Common myeloid progenitor, CD34-positive (primary cell): ENCODE results near the gene ZPR1.
"Not testable (repeated sequence)": the region's sequence is repeated elsewhere in the genome, so short reads cannot be mapped to it uniquely, and the experiment has no call there.

ENCODE experiments used
- CTCF ChIA-PET: fragments of 350-600 bp; sonication (Branson Sonifier 250); formaldehyde crosslinking; loops from one replicate; lab custom pipeline; 2021; ENCODE audit warnings: antibody characterized with exemption; lab: Charles Lee
- POLR2A ChIA-PET: fragments of 350-600 bp; sonication (Branson Sonifier 250); formaldehyde crosslinking; loops from one replicate; lab custom pipeline; 2021; ENCODE audit warnings: antibody characterized with exemption; lab: Charles Lee
- DNase-seq, 3 donors: peaks; one replicate each; pipeline versions ENCODE4 v3.0.0 to v3.0.0-alpha.2; 2013
- H3K27ac ChIP-seq, 2 experiments: 1 replicate in 1 of 2; 2 replicates in 1 of 2; pipeline ENCODE4 v1.7.0; 2013; ENCODE audit warnings: inconsistent platforms in 2 of 2, low read length in 2 of 2, mild to moderate bottlenecking in 2 of 2, low read depth in 1 of 2, moderate library complexity in 1 of 2; ENCODE audit not compliant: severe bottlenecking in 2 of 2, insufficient read depth in 1 of 2, poor library complexity in 1 of 2
- H3K27me3 ChIP-seq, 5 experiments: replicated peaks in 2 of 5; 1 replicate in 3 of 5; 2 replicates in 2 of 5; pipeline versions ENCODE4 v1.6.1 to v1.7.0; 2013; ENCODE audit warnings: low read length in 4 of 5, mild to moderate bottlenecking in 2 of 5, moderate library complexity in 2 of 5, inconsistent platforms in 1 of 5; ENCODE audit not compliant: insufficient read depth in 5 of 5, control insufficient read depth in 4 of 5
- H3K36me3 ChIP-seq, 4 experiments: 1 replicate in 2 of 4; 2 replicates in 2 of 4; pipeline versions ENCODE4 v1.6.1 to v1.7.0; 2013; ENCODE audit warnings: low read length in 3 of 4, control low read depth in 1 of 4, mild to moderate bottlenecking in 1 of 4; ENCODE audit not compliant: control insufficient read depth in 4 of 4, insufficient read depth in 4 of 4
- H3K4me1 ChIP-seq, 4 experiments: 1 replicate in 3 of 4; 2 replicates in 1 of 4; pipeline versions ENCODE4 v1.6.1 to v1.7.1; 2013; ENCODE audit warnings: low read length in 3 of 4, mild to moderate bottlenecking in 3 of 4, control low read depth in 1 of 4, inconsistent platforms in 1 of 4, moderate library complexity in 1 of 4; ENCODE audit not compliant: control insufficient read depth in 4 of 4, insufficient read depth in 4 of 4; ENCODE audit errors: control extremely low read depth in 1 of 4
- H3K4me3 ChIP-seq, 7 experiments: 1 replicate in 4 of 7; 2 replicates in 3 of 7; pipeline versions ENCODE4 v1.5.1 to v1.7.0; 2013; ENCODE audit warnings: mild to moderate bottlenecking in 7 of 7, low read length in 6 of 7, moderate library complexity in 6 of 7, inconsistent platforms in 2 of 7, low read depth in 2 of 7, control low read depth in 1 of 7; ENCODE audit not compliant: insufficient read depth in 4 of 7, control insufficient read depth in 1 of 7; ENCODE audit errors: extremely low read depth in 1 of 7
- H3K9me3 ChIP-seq, 5 experiments: 1 replicate in 4 of 5; 2 replicates in 1 of 5; pipeline versions ENCODE4 v1.6.1 to v1.7.1; 2013; ENCODE audit warnings: low read length in 4 of 5, mild to moderate bottlenecking in 2 of 5, inconsistent platforms in 1 of 5, low read depth in 1 of 5, moderate library complexity in 1 of 5; ENCODE audit not compliant: control insufficient read depth in 4 of 5, insufficient read depth in 2 of 5; ENCODE audit errors: control extremely low read depth in 1 of 5
- WGBS: methylation state at CpG from one replicate; pipeline ENCODE4 v1.1.5; 2013; ENCODE audit not compliant: insufficient coverage; 5-methylcytosine and 5-hydroxymethylcytosine counted together

ZPR1 gene

DNA sequence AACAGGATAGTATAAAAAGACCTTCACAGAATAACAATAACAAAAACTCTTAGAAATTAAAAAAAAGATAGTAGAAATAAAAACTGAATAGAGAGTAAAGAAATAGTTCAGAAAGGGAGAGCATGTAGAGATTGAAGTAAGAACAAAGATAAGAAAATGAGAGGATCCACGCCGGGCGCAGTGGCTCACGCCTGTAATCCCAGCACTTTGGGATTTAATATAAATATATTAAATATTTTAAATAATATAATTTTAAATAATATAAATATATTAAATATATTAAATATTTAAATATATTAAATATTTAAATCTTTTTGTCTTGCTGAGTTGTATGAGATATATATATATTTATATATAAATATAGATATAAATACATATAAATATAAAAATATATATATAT, 24.3 kb upstream of the ZPR1 start:
- no CpG with 5 or more reads among the region's 4 CpGs for WGBS
- ChIA-PET CTCF (interaction anchor here (1.3 to 2.0 kb wide), 2 partner anchors 11 to 22 kb away, joined by 6 to 14 read pairs; partner anchors contain the start of genes APOA4 and APOA5), POLR2A (no interaction called here)
- H3K9me3 ChIP-seq, result no peaks in the 10 kb centered on the region
- no peaks in the 10 kb centered on the region for H3K4me1 ChIP-seq
- peaks cover 0 to 2% (median 0%) of the 10 kb centered on the region in 5 experiments for H3K27me3 ChIP-seq
- no peaks in the 10 kb centered on the region for H3K36me3 ChIP-seq
- H3K27ac ChIP-seq, result no peak overlapping the region
- DNase-seq, result no peak
- no peak overlapping the region for H3K4me3 ChIP-seq

GRCh38 chr11:116811194-116811593, 23.4 kb upstream of the ZPR1 start:
- 100% methylated on average over 2 of the region's 3 CpGs for WGBS
- Histone ChIP-seq H3K9me3 (no peaks in the 10 kb centered on the region), H3K27ac (no peak overlapping the region), H3K4me3 (no peak overlapping the region), H3K27me3 (peaks cover 0 to 2% (median 0%) of the 10 kb centered on the region in 5 experiments), H3K36me3 (no peaks in the 10 kb centered on the region), H3K4me1 (no peaks in the 10 kb centered on the region)
- ChIA-PET CTCF (no interaction called here), POLR2A (interaction anchor here (1.2 kb wide), 1 partner anchor 39 kb away, joined by 3 read pairs; no protein-coding TSS in a partner anchor)
- DNase-seq, result no peak

DNA sequence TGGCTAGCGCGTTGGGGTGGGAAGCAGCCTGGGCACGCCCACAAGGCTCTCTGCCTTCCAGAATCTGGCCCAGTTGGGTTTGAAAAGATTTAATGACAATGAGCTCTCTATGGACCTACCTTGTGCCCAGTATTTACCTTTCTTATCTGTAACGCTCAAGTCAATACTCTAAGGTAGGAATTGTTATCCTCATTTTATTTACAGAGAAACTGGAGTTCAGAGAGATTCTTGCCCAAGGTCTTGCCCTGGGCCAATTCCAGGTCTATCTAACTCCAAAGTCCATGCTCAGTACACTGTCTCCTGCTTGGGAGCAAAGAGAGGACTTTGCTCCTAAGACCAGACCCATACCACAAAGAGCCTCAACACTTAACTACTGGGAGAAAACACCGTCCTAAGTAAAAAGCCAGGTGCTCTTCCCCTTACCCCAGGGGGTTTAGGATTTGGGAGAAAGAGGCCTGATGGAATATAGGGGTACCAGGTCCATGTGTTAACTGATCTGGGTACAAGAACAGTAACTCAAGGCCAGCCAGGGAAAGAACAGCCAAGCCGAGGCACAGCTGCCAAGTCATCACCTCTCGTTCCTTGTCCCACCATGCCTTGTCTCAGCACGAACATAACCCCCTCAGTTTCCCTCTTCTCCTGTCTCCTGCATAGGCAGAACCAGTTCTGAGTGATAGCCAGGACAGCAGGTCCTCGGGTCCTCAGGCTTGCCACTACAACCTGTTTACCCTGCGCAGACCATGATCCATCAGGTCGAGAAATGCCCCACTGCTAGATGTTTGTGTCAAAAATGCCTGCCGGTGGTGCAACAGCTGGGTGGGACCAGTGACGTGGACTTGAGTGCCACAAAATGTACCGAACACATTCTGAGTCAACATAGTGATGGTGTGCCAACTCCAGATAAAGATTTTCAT, 20.7 kb upstream of the ZPR1 start:
- Histone ChIP-seq H3K9me3 (no peaks in the 10 kb centered on the region), H3K4me3 (no peak overlapping the region), H3K4me1 (no peaks in the 10 kb centered on the region), H3K27me3 (peaks cover 0 to 2% (median 0%) of the 10 kb centered on the region in 5 experiments), H3K27ac (no peak overlapping the region), H3K36me3 (no peaks in the 10 kb centered on the region)
- POLR2A ChIA-PET, result no interaction called here
- no peak for DNase-seq
- WGBS, result 92% methylated on average over 9 of the region's 14 CpGs
- CTCF ChIA-PET, result no interaction called here

DNA sequence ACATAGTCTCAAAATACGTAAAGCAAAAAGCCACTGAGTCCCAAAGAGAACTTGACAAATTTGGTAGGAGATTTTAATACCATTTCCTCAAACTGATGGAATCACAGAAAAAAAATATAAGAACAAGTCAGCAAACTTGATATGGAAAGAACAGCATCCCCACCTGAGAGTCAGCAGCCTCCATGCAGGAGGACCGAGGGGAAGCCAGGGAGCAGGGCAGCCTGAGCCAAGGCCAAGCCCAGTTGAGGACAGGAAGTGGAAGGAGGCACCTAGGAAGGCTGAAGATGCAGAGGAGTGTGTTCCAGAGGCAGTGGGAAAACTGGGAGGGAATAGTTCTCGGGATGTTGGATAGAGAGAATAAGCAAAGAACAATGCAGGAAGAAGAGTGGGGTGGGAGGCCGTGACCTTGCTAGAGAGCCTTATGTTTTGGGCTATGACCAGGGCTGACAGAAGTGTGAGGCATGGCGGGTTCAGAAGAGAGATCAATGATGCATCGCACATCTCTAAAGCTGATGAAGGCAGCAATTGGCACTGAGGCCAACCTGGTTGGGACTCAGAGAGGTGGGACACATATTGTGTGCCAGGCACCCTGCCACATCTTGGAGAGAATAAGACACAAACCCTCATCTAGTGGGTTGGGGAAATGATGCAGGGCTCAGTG, 19.9 kb upstream of the ZPR1 start:
- CTCF ChIA-PET, result interaction anchor here (1.1 kb wide), 1 partner anchor 28 kb away, joined by 4 read pairs; no protein-coding TSS in a partner anchor
- no peak overlapping the region for H3K27ac ChIP-seq
- no peak for DNase-seq
- WGBS, result 100% methylated on average over 3 of the region's 6 CpGs
- H3K36me3 ChIP-seq, result no peaks in the 10 kb centered on the region
- POLR2A ChIA-PET, result interaction anchor here (0.6 kb wide), 1 partner anchor 12 kb away, joined by 6 read pairs; no protein-coding TSS in a partner anchor
- H3K4me3 ChIP-seq, result no peak overlapping the region
- peaks cover 0 to 2% (median 0%) of the 10 kb centered on the region in 5 experiments for H3K27me3 ChIP-seq
- H3K9me3 ChIP-seq, result no peaks in the 10 kb centered on the region
- no peaks in the 10 kb centered on the region for H3K4me1 ChIP-seq

DNA sequence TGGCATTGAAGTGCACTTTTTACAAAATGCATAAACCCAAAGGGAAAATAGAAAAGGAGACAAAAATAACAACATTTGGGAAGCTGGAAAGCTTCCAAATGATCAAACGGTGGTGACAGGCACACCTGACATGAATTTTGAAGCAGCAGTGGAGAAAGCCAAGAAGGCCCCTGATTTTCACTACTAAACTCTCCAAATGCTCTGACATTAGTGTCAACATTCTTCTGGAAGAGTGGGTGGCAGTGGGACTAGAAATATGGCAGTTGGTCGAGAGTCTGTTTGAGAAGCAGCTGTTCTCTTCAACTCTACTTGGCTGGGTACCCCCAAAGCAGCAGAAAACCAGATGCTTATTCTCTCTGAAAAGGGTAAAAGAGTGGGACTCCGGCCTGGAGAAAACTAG, 16.2 kb upstream of the ZPR1 start:
- H3K36me3 ChIP-seq, result no peaks in the 10 kb centered on the region
- no peak overlapping the region for H3K4me3 ChIP-seq
- no peaks in the 10 kb centered on the region for H3K9me3 ChIP-seq
- H3K27ac ChIP-seq, result no peak overlapping the region
- ChIA-PET POLR2A (no interaction called here), CTCF (interaction anchor here (1.2 kb wide), 1 partner anchor 10 kb away, joined by 3 read pairs; no protein-coding TSS in a partner anchor)
- H3K4me1 ChIP-seq, result no peaks in the 10 kb centered on the region
- DNase-seq, result no peak
- peaks cover 0 to 2% (median 0%) of the 10 kb centered on the region in 5 experiments for H3K27me3 ChIP-seq
- WGBS, result 75% methylated on average over 3 of the region's 3 CpGs

- H3K27me3 ChIP-seq, POLR2A ChIA-PET, H3K9me3 ChIP-seq, H3K36me3 ChIP-seq, CTCF ChIA-PET, DNase-seq, H3K4me3 ChIP-seq, H3K4me1 ChIP-seq, H3K27ac ChIP-seq: not testable (repeated sequence)
Observed at GRCh38 chr11:116801662-116802061, 13.8 kb upstream of the ZPR1 start.

DNA sequence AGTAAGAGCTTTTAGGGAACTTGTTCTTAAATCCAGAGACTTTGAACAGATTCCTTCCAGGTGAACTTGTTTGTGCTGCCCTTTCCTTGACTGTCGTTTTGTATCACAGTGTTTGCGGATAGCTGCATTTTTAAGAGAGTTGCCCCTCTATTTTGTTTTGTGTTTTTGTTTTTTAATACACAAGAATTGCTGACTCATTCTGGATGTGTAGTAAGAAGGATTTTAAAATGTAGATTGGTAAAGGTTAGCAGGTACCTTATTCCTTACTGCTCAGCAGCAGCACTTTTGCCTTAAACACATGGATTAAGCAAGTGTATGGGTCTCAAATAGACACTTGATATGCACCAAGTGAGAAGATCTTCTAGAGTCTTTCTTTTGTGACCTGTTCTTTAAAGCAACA, 12.8 kb upstream of the ZPR1 start:
- Histone ChIP-seq H3K9me3 (no peaks in the 10 kb centered on the region), H3K36me3 (no peaks in the 10 kb centered on the region), H3K4me3 (no peak overlapping the region), H3K27me3 (no peaks in the 10 kb centered on the region), H3K27ac (no peak overlapping the region), H3K4me1 (no peaks in the 10 kb centered on the region)
- no peak for DNase-seq
- WGBS, result 100% methylated on average over 1 of the region's 2 CpGs
- CTCF ChIA-PET, result interaction anchor here (0.7 to 1.4 kb wide), 4 partner anchors 9 to 21 kb away, joined by 3 to 4 read pairs (median 3); no protein-coding TSS in a partner anchor
- POLR2A ChIA-PET, result no interaction called here
